CD4-positive, alpha-beta T cell (primary cell): ENCODE data around the gene SLC30A2. TPM values are rescaled to one million over a fixed set of nuclear protein-coding genes. Genes with fewer than 3 reads are reported as not detected.

Experiments used
- ATAC-seq: fragments of 200-7000 bp; cut with Tn5 transposase; one replicate; pipeline ENCODE4 v1.10.0; 2022; ENCODE audit warnings: mild to moderate bottlenecking; ENCODE audit not compliant: poor library complexity
- CTCF ChIA-PET: fragments of 350-600 bp; sonication (Branson Sonifier 250); formaldehyde crosslinking; loops from one replicate; lab custom pipeline; 2021; ENCODE audit warnings: antibody characterized with exemption, inconsistent platforms; lab: Charles Lee
- POLR2A ChIA-PET: fragments of 350-600 bp; sonication (Branson Sonifier 250); formaldehyde crosslinking; loops from one replicate; lab custom pipeline; 2021; ENCODE audit warnings: antibody characterized with exemption, inconsistent platforms; lab: Charles Lee
- DNase-seq, 14 experiments: peaks; one replicate each; pipeline ENCODE4 v3.0.0-alpha.2; 2013 to 2020; ENCODE audit warnings: mixed read lengths in 2 of 14
- H3K27ac ChIP-seq, 2 donors: one replicate each; pipeline versions ENCODE4 v1.5.1 to v1.7.0; 2013; ENCODE audit warnings: low read length in 2 of 2, low read depth in 1 of 2, mild to moderate bottlenecking in 1 of 2
- H3K27me3 ChIP-seq, 2 experiments: 1 replicate in 1 of 2; 2 replicates in 1 of 2; pipeline versions ENCODE4 v1.6.1 to v1.7.0; 2013; ENCODE audit warnings: low read length in 2 of 2, control low read depth in 1 of 2, mild to moderate bottlenecking in 1 of 2, moderate library complexity in 1 of 2; ENCODE audit not compliant: insufficient read depth in 2 of 2, control insufficient read depth in 1 of 2
- H3K36me3 ChIP-seq: one replicate; pipeline ENCODE4 v1.6.1; 2013; ENCODE audit warnings: low read length, control low read depth; ENCODE audit not compliant: insufficient read depth
- H3K4me1 ChIP-seq: one replicate; pipeline ENCODE4 v1.6.1; 2013; ENCODE audit warnings: low read length, control low read depth; ENCODE audit not compliant: insufficient read depth
- H3K4me3 ChIP-seq: one replicate; pipeline ENCODE4 v1.5.1; 2013; ENCODE audit warnings: mild to moderate bottlenecking, low read length, moderate library complexity
- H3K9me3 ChIP-seq, 2 experiments: 1 replicate in 1 of 2; 2 replicates in 1 of 2; pipeline versions ENCODE4 v1.6.1 to v1.7.0; 2013; ENCODE audit warnings: low read length in 2 of 2, mild to moderate bottlenecking in 2 of 2, control low read depth in 1 of 2, moderate library complexity in 1 of 2; ENCODE audit not compliant: control insufficient read depth in 1 of 2, insufficient read depth in 1 of 2
- H3K27ac Mint-ChIP-seq: one replicate; pipeline ENCODE4 v1.8.0; 2020; ENCODE audit warnings: mixed read lengths
- H3K27me3 Mint-ChIP-seq: one replicate; pipeline ENCODE4 v1.8.0; 2021; ENCODE audit warnings: mixed read lengths
- H3K36me3 Mint-ChIP-seq: one replicate; pipeline ENCODE4 v1.8.0; 2021; ENCODE audit warnings: low read depth, mixed read lengths
- H3K4me1 Mint-ChIP-seq: one replicate; pipeline ENCODE4 v1.8.0; 2021; ENCODE audit warnings: low read depth, mixed read lengths
- H3K4me3 Mint-ChIP-seq: one replicate; pipeline ENCODE4 v1.8.0; 2020; ENCODE audit warnings: mild to moderate bottlenecking, mixed read lengths
- H3K9me3 Mint-ChIP-seq: one replicate; pipeline ENCODE4 v1.8.0; 2020; ENCODE audit warnings: mixed read lengths
- intact Hi-C, 2 experiments: fragments of 100-400 bp; cut with DNase I in 1 of 2; cut with micrococcal nuclease in 1 of 2; formaldehyde crosslinking; loops; one replicate each; pipeline versions ENCODE4 v1.15.1 to v1.9.0; 2023 to 2025; cut with DNase I, micrococcal nuclease
- total RNA-seq, 174 experiments: library from RNA in 2 of 174; stranded (reverse) in 2 of 174; gene quantifications; one replicate each; pipeline ENCODE4 v1.2.3 and lab custom pipeline; 2021 to 2026
- TF ChIP-seq, protein P1 (sequence below): fragments of 200-600 bp; IDR thresholded peaks from one replicate; pipeline ENCODE4 v1.8.0; 2022; ENCODE audit warnings: antibody characterized with exemption, mild to moderate bottlenecking

SLC30A2 gene
- total RNA-seq, 2 experiments from 2014 or later: not detected

DNA sequence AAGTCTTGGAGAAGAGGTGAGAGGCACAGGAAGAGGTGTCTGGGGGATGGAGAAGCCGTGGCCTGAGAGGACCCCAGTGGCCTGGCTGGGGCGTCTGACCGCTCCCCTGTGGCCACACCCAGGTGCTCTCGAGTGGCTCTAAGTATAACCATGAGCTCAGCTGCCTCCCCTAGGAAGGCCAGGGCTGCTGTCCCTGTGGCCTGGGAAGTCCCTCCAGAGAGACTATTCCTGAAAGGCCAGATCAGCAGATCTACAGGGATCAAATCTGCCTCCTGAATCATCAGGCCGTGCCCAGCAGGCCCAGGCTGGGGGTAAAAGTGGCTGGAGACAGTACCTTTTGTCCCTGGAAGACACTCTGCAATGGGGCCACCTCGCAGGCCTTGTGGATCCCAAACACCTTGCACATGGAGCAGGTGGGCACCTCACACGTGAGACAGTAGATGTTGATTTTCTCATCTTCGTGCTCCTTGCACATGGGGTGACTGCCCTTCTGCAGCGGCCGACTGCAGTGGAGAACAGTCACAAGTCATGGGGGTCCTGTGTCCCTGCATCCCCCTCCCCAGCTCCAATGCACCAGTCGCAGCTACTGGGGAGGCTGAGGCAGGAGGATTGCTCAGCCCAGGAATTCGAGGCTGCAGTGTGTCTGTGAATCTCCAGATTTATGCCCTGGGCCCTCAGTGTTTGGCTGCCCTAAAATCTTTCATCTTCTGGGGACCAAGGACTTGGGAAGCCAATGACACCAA, 15.1 kb upstream of the SLC30A2 start:
- H3K27ac ChIP-seq: no peak overlapping the region
- intact Hi-C loops: loop anchor here in 1 of 2 experiments (10.0 kb wide), 1 partner anchor 986 kb away; no protein-coding TSS in a partner anchor
- TF ChIP-seq, protein P1, sequence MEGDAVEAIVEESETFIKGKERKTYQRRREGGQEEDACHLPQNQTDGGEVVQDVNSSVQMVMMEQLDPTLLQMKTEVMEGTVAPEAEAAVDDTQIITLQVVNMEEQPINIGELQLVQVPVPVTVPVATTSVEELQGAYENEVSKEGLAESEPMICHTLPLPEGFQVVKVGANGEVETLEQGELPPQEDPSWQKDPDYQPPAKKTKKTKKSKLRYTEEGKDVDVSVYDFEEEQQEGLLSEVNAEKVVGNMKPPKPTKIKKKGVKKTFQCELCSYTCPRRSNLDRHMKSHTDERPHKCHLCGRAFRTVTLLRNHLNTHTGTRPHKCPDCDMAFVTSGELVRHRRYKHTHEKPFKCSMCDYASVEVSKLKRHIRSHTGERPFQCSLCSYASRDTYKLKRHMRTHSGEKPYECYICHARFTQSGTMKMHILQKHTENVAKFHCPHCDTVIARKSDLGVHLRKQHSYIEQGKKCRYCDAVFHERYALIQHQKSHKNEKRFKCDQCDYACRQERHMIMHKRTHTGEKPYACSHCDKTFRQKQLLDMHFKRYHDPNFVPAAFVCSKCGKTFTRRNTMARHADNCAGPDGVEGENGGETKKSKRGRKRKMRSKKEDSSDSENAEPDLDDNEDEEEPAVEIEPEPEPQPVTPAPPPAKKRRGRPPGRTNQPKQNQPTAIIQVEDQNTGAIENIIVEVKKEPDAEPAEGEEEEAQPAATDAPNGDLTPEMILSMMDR: no peak
- H3K36me3 ChIP-seq: no peaks in the 10 kb centered on the region
- Mint-ChIP-seq H3K4me3 (no peak overlapping the region), H3K4me1 (no peaks in the 10 kb centered on the region), H3K27me3 (peaks cover 24% of the 10 kb centered on the region), H3K27ac (no peak overlapping the region), H3K36me3 (no peaks in the 10 kb centered on the region), H3K9me3 (no peaks in the 10 kb centered on the region)
- no peaks in the 10 kb centered on the region for H3K9me3 ChIP-seq
- CTCF ChIA-PET: no interaction called here
- H3K27me3 ChIP-seq: peaks cover 6 to 11% of the 10 kb centered on the region in 2 experiments
- H3K4me3 ChIP-seq: no peak overlapping the region
- no peak for ATAC-seq
- POLR2A ChIA-PET: no interaction called here
- no peak for DNase-seq
- H3K4me1 ChIP-seq: no peaks in the 10 kb centered on the region

GRCh38 chr1:26059906-26060305, 14.0 kb upstream of the SLC30A2 start:
- CTCF ChIA-PET: no interaction called here
- ATAC-seq: no peak
- H3K27ac ChIP-seq: no peak overlapping the region
- H3K4me1 Mint-ChIP-seq: no peaks in the 10 kb centered on the region
- H3K9me3 Mint-ChIP-seq: no peaks in the 10 kb centered on the region
- TF ChIP-seq, protein P1: no peak
- H3K27me3 ChIP-seq: peaks cover 6 to 11% of the 10 kb centered on the region in 2 experiments
- no peaks in the 10 kb centered on the region for H3K36me3 Mint-ChIP-seq
- intact Hi-C loops: loop anchor here in 1 of 2 experiments (10.0 kb wide), 1 partner anchor 985 kb away; no protein-coding TSS in a partner anchor
- no peaks in the 10 kb centered on the region for H3K4me1 ChIP-seq
- no peak overlapping the region for H3K4me3 Mint-ChIP-seq
- H3K27ac Mint-ChIP-seq: no peak overlapping the region
- H3K36me3 ChIP-seq: no peaks in the 10 kb centered on the region
- POLR2A ChIA-PET: no interaction called here
- no peaks in the 10 kb centered on the region for H3K9me3 ChIP-seq
- no peak overlapping the region for H3K4me3 ChIP-seq
- peaks cover 32% of the 10 kb centered on the region for H3K27me3 Mint-ChIP-seq
- no peak for DNase-seq

GRCh38 chr1:26058052-26058595, 12.2 kb upstream of the SLC30A2 start:
- Mint-ChIP-seq H3K4me1 (no peaks in the 10 kb centered on the region), H3K36me3 (no peaks in the 10 kb centered on the region), H3K9me3 (no peaks in the 10 kb centered on the region), H3K27ac (no peak overlapping the region), H3K27me3 (peaks cover 37% of the 10 kb centered on the region), H3K4me3 (no peak overlapping the region)
- ChIA-PET CTCF (interaction anchor here (0.6 kb wide), 1 partner anchor 1893 kb away, joined by 3 read pairs; no protein-coding TSS in a partner anchor), POLR2A (no interaction called here)
- intact Hi-C loops: no loop called here
- Histone ChIP-seq H3K4me3 (no peak overlapping the region), H3K27me3 (peaks cover 13 to 18% of the 10 kb centered on the region in 2 experiments), H3K27ac (no peak overlapping the region), H3K36me3 (no peaks in the 10 kb centered on the region), H3K4me1 (no peaks in the 10 kb centered on the region), H3K9me3 (no peaks in the 10 kb centered on the region)
- ATAC-seq (no peak), DNase-seq (no peak)
- TF ChIP-seq, protein P1: no peak
